HuH-7.5 (cell line): ENCODE data around the gene SLX9.
"Not testable (repeated sequence)": the region's sequence is repeated elsewhere in the genome, so short reads cannot be mapped to it uniquely, and the experiment has no call there.

Source experiments
- DNase-seq: peaks from one replicate; pipeline ENCODE4 v3.0.0; 2011; ENCODE audit warnings: low spot score

SLX9 gene

DNA sequence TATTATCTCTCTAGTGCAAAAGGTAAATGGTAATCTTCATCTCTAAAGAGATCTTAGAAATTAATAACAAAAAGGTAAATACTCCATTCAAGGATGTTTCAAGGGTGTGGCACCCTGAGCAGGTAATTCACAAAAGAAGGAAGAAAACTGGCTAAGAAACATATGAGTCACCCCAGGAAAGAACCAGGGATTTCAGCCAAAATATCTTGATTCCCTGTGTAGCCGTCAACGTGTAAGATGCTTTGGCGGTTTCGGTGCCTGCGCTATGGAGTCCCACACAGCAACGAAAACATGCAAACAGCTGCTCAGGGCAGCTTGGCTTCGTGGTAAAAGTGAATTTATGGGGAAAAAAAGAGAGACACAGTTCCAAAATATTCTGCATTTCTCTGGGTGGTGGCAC is 22.9 kb upstream of the SLX9 start:
- no peak for DNase-seq

DNA sequence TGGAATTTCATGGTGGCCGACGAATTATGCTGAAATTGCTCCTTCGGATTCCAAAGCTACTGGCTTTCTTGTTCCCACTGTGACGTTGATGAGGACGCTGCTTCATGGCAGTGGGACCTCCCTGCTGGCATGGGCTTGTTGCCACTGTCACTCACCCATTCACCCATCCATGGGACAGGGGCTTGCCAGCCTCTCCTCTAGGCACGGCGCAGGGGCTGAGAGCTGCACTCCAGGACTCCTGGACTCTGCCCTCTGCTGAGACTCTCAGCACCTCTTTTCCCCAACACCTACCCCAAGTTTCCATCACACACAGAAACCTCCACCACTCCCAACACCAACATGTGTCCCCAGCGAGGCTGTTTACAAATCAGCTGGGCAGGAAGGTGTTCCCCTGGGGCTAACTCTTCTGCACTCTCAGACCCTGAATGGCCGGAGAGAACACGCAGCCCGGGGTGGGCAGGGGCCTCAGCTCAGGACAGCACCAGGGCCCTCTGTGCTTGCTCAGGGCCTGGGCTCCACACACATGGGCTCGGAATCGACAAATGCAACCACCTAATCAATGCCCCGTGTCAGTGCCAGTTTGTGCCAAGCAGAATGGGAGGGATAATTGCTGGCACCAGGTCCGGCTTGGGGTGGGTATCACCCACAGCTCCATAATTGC is 22.3 kb upstream of the SLX9 start:
- DNase-seq: no peak

GRCh38 chr21:44918107-44918470 is 21.7 kb upstream of the SLX9 start:
- DNase-seq: no peak

- no peak for DNase-seq
Observed at GRCh38 chr21:44918581-44919033, 21.2 kb upstream of the SLX9 start.

DNA sequence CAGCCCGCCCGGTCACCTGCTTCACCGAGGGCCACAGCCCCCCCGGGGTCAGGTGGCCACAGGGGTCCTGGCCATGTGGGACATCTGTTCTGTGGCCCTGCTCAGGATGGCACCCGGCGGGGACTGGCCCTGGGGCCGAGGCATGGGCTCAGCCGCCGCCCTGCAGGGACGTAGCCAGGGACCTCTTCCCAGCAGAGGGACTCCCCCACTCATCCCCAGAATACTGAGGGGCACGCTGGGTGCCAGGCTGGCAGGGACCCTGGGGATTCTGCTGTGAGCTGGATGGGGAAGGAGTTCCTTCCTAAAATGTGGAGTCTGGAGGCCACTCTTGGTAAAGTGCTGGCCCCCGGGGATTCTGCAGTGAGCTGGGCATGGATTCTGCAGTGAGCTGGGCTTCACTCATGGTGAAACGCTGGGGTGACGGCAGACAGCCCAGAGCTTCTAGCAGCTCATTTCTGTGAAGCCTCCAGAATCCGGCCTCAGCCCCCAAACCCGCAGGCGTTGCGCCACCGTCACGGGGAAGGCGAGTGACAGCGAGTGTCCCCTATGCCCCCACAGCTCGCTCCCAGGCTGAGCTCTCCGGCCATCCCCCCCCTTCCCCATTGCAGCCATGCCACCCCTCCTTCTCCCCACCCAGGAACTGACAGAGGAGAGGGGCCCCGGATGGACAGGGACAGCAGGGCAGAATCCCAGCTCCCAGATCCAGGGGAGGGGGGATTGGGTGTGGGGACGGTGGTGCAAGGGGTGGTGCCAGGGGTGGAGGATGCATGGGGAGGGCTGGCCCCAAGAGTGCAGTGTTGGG is 20.5 kb upstream of the SLX9 start:
- DNase-seq: no peak

DNA sequence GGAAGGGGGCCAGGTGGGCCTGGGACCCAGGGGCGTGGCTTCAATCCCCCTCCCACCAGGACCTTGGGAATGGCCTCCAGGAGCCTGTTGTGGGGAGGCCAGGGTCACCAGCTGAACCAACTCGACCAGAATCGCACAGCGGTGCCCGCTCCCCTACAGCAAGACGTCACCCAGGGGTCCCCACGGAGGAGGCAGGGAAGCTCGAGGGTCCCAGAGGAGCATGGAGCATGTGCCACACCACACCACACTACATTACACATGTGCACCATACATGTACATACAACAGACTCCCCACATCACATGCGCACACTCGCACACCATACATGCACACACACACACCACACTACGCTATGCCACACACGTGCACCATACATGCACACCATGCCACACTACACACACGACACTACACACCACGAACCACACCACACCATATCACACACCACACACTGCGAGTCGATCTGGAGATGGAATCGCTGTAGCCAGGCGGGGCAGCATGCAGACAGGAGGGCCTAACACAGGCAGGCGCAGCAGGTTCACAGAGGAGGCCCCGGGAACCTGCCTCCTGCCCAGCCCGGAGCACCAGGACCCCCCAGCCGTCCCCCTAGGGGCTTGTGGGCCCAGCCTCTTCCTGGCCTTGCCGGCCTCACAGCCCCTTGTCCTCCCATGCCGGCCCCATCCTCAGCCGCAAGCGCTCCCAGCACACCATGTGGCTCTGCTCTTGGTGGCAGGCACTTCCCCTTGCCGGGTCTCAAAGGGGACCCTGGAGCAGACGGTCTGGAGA is 19.7 kb upstream of the SLX9 start:
- no peak for DNase-seq

DNA sequence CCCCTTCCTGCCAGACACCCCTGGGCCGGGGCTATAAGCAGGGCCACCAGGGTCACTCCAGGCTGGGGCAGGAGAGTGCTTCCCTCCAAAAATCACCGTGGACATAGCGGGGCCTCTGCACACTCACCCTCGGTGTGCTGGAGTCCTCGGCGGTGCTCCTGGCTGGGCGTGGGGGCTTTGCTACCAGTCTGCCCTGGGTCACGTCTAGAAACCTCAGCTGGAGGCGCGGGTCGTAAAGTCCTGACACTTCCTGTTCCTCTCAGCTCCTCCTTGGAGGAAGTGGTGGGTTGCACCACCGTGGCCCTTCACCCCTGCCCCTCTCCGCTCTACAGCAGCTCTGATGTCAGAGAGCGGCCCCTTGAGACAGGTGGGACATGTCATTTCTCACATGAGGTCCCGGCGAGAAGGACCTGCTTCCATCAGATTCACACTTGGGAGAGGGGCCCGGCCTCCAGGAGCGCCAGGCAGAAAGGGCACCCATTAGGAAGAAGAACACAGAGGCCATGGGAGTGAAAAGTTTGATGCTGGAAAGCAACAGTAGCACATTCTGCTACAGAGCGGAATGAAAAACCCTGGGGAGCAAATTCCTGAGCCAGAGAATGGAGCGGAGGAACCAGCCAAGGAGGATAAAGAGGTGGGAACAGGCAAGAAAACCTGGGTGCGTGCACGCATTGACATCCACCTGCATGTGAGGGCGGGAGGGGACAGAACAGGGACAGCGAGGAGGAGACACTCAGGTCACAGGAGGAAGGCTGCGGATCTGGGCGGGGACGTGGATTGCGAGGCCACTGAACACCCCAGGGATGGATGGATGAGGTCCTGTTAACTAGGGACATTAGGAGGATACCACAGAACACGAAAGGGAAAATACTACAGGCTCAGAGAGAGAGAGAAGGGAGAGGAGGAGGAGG is 18.9 kb upstream of the SLX9 start, which contains the start of gene ITGB2:
Gene ITGB2, minus strand, starts transcription at position 206 of the 911 bp plus-strand sequence. CDS start 10,117 bp downstream, outside the sequence.
- DNase-seq: no peak

DNA sequence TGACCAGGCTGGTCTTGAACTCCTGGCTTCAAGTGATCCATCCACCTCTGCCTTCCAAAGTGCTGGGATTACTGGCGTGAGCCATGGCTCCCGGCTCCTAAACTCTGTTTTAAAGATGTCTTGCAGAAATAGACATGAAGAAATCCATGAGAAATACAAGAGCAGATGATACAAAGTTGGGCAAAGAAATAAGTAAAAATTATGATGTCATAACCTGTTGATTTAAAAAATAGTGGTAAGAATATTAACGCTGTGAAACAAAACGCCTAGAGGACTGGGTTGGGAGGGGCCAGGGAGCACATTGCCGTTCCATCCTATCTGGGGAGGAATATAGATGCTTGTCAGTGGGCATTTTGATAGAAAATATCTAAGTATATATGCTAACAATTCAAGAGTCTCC is 17.9 kb upstream of the SLX9 start:
- no peak for DNase-seq

DNA sequence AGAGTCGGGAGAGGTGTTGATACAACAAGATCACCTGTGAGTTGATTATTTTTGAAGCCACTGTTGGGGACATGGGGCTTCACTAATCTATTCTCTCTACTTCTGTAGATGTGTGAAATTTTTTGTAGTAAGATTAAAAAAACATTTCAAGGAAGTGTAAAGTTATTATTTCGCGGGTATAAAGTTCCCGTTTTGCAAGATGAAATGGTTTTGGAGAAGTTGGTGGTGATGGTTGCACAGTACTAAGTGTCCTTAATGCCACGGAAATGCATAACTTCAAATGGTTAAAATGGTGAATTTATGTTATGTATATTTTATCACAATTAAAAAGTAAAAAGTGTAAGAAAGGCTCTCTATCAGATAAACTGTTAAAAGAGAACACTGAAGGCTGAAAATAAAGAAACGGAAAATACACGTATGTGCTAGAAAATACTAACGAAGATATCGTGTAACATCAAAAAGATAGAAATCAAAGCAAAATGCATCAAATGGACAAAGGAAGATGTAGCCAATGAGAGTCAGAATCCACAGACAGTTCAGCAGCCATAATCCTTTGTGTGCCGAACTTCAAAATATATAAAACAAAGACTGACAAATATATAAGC is 16.2 kb upstream of the SLX9 start:
- DNase-seq: no peak

DNA sequence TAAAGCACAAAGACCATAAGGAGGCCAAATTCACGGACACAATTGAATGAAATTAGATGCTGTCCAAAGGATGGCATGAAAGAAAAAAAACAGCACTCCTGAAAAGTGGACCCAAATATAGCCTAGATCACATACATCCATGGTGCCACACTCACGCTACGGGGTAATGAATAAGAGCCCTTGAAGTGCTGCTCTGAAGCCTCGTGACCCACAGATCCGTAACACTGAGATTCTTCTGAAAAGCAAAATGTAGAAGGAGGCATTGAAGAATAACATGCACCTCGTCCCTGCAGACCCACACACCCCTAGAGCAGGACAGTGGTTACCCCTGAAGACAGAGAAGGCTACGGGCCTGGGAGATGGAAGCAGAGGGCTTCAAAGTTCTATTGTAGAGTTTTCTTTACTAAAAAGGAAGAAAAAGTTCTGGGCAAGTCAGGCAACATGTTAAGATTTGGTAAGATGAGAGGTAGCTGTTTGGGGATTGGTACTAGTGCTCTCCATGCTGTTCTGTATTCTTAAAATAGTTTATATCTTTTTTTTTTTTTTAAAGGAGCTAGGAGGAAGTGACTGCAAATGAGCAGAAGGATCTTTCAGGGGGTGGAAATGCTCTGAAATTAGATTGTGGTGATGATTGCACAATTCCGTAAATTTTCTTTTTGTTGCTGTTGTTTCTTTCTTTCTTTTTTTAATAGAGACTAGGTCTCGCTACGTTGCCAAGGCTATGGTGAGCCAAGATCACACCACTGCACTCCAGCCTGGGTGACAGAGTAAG is 15.0 kb upstream of the SLX9 start:
- DNase-seq: no peak

DNA sequence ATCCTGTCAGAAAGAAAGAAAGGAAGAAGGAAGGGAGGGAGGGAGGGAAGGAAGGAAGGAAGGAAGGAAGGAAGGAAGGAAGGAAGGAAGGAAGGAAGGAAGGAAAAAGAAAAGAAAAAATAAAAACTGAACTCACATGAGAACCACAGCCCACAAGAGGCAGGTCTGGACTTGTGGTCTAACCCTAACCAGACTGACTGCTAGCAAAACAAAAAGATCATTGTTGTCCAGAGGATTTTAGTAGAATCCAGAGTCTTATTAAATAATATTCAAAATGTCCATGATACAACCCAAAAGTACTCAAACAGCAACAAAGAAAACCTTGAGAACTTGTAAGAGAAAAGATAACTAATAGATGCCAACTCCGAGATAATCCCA is 14.5 kb upstream of the SLX9 start:
- DNase-seq: no peak

DNA sequence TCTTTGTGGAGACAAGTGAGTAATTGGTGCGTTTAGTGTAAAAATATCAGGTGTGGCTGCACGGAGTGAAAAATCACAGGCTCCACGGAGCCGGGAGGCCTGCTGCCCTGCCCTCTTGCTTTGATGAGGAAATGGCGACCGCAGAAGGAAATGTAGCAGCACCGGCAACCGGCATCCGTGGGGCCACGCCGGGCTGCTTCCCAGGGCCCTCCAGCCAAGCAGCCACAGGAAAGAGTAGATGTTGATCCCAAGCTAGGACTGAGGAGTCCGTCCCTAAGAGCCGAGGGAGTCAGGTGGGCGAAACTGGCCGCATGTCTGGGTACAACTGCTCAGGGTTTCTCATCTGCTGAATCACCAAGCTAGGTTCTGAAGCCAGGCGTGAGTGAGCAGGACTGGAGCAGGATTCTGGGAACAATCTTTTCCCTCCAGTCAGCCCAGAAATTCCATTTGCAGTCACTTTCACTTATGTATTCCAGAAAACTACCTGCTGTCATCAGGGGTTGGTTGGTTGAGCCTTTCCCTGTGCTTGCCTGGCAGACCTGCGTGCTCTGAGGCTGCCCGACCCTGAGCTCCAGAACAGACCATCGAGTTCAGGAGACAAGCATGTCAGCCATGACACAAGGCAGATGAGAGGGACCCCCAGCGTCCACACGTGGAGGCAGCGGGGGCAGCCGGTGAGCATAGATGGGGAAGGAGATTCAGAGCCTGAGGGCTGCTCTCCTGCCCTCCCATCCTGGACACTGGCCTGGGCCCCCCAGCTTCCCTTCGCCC is 13.3 kb upstream of the SLX9 start:
- no peak for DNase-seq

- DNase-seq: no peak
Observed at GRCh38 chr21:44927259-44927586, 12.6 kb upstream of the SLX9 start.

DNA sequence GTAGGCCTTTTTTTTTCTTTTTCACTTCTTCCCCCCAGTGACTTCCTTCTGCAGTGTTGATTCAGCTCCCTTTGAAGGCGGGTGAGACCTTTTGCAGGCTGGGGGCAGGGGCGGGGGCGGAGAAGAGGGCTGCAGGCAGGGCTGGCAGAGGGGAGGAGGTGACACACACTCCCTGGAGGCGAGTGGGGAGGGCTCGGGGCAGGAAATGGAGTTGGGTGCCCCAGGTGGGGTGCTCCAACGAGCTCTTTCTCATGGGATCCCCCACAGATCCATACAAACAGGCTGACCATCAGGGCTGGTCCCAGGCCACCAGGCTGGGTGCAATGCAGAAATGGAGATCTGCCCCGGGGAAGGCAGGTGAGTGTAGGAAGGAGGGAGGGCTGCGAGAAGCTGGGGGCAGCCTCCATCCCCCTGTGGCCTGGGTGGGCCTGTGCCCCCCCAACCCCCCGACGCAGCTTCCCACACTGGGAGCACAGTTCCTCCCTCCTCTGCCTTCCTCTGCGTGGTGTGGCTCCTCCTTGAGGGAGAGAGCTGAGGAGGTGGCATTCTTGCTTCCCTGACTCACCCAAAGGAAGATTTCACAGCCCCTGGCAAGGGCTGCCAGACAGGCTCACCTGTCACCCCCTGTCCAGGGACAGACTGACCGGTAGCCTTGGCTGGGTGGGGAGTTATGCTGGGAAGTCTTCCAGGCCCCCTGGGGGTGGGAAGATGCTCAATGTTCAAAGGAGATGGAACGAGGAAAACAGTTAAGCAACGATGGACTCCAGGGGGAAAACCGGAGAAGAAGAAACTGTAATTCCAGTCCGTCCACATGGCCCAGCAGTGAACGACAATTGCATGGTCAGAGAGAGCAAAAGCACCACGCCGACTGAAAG is 12.0 kb upstream of the SLX9 start:
- no peak for DNase-seq

- DNase-seq: not testable (repeated sequence)
Observed at GRCh38 chr21:44928500-44929241, 11.2 kb upstream of the SLX9 start.

GRCh38 chr21:44929242-44929798 is 10.5 kb upstream of the SLX9 start:
- no peak for DNase-seq

GRCh38 chr21:44929799-44930542 is 9.9 kb upstream of the SLX9 start:
- no peak for DNase-seq
